ENCODE measurements around the gene GSTK1. TPM values are rescaled to one million over a fixed set of nuclear protein-coding genes. Genes with fewer than 3 reads are reported as not detected.

Gene GSTK1
- total and polyA plus RNA-seq, 9 of the 15 experiments (the other 6 are each of a cell fraction or from before 2014, with no cell fraction given): 155 to 441 (median 233) TPM

GRCh38 chr7:143263266-143264195 is at the start of gene GSTK1 (continued):
- TF ChIP-seq, protein P1, sequence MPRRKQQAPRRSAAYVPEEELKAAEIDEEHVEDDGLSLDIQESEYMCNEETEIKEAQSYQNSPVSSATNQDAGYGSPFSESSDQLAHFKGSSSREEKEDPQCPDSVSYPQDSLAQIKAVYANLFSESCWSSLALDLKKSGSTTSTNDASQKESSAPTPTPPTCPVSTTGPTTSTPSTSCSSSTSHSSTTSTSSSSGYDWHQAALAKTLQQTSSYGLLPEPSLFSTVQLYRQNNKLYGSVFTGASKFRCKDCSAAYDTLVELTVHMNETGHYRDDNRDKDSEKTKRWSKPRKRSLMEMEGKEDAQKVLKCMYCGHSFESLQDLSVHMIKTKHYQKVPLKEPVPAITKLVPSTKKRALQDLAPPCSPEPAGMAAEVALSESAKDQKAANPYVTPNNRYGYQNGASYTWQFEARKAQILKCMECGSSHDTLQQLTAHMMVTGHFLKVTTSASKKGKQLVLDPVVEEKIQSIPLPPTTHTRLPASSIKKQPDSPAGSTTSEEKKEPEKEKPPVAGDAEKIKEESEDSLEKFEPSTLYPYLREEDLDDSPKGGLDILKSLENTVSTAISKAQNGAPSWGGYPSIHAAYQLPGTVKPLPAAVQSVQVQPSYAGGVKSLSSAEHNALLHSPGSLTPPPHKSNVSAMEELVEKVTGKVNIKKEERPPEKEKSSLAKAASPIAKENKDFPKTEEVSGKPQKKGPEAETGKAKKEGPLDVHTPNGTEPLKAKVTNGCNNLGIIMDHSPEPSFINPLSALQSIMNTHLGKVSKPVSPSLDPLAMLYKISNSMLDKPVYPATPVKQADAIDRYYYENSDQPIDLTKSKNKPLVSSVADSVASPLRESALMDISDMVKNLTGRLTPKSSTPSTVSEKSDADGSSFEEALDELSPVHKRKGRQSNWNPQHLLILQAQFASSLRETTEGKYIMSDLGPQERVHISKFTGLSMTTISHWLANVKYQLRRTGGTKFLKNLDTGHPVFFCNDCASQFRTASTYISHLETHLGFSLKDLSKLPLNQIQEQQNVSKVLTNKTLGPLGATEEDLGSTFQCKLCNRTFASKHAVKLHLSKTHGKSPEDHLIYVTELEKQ (CRISPR knock-in tag; IDR thresholded peaks at IDR 0.05): no peak
- no peak for TF ChIP-seq ZBED1 (IDR thresholded peaks at IDR 0.05)
- 0 out of 2 replicates have a peak, but pooled peaks have one; percentile 19 for TF ChIP-seq ZFPM2 (CRISPR knock-in tag; IDR thresholded peaks at IDR 0.05)
- TF ChIP-seq, protein P2, sequence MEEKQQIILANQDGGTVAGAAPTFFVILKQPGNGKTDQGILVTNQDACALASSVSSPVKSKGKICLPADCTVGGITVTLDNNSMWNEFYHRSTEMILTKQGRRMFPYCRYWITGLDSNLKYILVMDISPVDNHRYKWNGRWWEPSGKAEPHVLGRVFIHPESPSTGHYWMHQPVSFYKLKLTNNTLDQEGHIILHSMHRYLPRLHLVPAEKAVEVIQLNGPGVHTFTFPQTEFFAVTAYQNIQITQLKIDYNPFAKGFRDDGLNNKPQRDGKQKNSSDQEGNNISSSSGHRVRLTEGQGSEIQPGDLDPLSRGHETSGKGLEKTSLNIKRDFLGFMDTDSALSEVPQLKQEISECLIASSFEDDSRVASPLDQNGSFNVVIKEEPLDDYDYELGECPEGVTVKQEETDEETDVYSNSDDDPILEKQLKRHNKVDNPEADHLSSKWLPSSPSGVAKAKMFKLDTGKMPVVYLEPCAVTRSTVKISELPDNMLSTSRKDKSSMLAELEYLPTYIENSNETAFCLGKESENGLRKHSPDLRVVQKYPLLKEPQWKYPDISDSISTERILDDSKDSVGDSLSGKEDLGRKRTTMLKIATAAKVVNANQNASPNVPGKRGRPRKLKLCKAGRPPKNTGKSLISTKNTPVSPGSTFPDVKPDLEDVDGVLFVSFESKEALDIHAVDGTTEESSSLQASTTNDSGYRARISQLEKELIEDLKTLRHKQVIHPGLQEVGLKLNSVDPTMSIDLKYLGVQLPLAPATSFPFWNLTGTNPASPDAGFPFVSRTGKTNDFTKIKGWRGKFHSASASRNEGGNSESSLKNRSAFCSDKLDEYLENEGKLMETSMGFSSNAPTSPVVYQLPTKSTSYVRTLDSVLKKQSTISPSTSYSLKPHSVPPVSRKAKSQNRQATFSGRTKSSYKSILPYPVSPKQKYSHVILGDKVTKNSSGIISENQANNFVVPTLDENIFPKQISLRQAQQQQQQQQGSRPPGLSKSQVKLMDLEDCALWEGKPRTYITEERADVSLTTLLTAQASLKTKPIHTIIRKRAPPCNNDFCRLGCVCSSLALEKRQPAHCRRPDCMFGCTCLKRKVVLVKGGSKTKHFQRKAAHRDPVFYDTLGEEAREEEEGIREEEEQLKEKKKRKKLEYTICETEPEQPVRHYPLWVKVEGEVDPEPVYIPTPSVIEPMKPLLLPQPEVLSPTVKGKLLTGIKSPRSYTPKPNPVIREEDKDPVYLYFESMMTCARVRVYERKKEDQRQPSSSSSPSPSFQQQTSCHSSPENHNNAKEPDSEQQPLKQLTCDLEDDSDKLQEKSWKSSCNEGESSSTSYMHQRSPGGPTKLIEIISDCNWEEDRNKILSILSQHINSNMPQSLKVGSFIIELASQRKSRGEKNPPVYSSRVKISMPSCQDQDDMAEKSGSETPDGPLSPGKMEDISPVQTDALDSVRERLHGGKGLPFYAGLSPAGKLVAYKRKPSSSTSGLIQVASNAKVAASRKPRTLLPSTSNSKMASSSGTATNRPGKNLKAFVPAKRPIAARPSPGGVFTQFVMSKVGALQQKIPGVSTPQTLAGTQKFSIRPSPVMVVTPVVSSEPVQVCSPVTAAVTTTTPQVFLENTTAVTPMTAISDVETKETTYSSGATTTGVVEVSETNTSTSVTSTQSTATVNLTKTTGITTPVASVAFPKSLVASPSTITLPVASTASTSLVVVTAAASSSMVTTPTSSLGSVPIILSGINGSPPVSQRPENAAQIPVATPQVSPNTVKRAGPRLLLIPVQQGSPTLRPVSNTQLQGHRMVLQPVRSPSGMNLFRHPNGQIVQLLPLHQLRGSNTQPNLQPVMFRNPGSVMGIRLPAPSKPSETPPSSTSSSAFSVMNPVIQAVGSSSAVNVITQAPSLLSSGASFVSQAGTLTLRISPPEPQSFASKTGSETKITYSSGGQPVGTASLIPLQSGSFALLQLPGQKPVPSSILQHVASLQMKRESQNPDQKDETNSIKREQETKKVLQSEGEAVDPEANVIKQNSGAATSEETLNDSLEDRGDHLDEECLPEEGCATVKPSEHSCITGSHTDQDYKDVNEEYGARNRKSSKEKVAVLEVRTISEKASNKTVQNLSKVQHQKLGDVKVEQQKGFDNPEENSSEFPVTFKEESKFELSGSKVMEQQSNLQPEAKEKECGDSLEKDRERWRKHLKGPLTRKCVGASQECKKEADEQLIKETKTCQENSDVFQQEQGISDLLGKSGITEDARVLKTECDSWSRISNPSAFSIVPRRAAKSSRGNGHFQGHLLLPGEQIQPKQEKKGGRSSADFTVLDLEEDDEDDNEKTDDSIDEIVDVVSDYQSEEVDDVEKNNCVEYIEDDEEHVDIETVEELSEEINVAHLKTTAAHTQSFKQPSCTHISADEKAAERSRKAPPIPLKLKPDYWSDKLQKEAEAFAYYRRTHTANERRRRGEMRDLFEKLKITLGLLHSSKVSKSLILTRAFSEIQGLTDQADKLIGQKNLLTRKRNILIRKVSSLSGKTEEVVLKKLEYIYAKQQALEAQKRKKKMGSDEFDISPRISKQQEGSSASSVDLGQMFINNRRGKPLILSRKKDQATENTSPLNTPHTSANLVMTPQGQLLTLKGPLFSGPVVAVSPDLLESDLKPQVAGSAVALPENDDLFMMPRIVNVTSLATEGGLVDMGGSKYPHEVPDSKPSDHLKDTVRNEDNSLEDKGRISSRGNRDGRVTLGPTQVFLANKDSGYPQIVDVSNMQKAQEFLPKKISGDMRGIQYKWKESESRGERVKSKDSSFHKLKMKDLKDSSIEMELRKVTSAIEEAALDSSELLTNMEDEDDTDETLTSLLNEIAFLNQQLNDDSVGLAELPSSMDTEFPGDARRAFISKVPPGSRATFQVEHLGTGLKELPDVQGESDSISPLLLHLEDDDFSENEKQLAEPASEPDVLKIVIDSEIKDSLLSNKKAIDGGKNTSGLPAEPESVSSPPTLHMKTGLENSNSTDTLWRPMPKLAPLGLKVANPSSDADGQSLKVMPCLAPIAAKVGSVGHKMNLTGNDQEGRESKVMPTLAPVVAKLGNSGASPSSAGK (IDR thresholded peaks at IDR 0.05): peak; percentile 83
- TF ChIP-seq NELFE (IDR thresholded peaks at IDR 0.05; ENCODE audit: insufficient read depth, insufficient read length): no peak
- TF ChIP-seq TAF1 (IDR thresholded peaks at IDR 0.05; ENCODE audit: control insufficient read depth, extremely low read depth, insufficient read depth, low read length, severe bottlenecking): peak; percentile 90
- TF ChIP-seq FOS (IDR thresholded peaks at IDR 0.05; ENCODE audit: extremely low read depth, insufficient read length): no peak
- TF ChIP-seq, protein P3, sequence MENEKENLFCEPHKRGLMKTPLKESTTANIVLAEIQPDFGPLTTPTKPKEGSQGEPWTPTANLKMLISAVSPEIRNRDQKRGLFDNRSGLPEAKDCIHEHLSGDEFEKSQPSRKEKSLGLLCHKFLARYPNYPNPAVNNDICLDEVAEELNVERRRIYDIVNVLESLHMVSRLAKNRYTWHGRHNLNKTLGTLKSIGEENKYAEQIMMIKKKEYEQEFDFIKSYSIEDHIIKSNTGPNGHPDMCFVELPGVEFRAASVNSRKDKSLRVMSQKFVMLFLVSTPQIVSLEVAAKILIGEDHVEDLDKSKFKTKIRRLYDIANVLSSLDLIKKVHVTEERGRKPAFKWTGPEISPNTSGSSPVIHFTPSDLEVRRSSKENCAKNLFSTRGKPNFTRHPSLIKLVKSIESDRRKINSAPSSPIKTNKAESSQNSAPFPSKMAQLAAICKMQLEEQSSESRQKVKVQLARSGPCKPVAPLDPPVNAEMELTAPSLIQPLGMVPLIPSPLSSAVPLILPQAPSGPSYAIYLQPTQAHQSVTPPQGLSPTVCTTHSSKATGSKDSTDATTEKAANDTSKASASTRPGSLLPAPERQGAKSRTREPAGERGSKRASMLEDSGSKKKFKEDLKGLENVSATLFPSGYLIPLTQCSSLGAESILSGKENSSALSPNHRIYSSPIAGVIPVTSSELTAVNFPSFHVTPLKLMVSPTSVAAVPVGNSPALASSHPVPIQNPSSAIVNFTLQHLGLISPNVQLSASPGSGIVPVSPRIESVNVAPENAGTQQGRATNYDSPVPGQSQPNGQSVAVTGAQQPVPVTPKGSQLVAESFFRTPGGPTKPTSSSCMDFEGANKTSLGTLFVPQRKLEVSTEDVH (IDR thresholded peaks at IDR 0.05; ENCODE audit: low read depth, partially characterized antibody): peak; percentile 60

All from K562 (cell line).